GM18520 (cell line): ENCODE data around the gene PRDM10.
"Not testable (repeated sequence)": the region's sequence is repeated elsewhere in the genome, so short reads cannot be mapped to it uniquely, and the experiment has no call there.

Source experiments
- ATAC-seq: cut with Tn5 transposase; IDR thresholded peaks from one replicate; pipeline ENCODE4 v1.9.1; 2021; ENCODE audit not compliant: unreplicated experiment

Gene PRDM10

GRCh38 chr11:130020323-130020722 lies 17.7 kb upstream of the PRDM10 start:
- ATAC-seq, result no peak

DNA sequence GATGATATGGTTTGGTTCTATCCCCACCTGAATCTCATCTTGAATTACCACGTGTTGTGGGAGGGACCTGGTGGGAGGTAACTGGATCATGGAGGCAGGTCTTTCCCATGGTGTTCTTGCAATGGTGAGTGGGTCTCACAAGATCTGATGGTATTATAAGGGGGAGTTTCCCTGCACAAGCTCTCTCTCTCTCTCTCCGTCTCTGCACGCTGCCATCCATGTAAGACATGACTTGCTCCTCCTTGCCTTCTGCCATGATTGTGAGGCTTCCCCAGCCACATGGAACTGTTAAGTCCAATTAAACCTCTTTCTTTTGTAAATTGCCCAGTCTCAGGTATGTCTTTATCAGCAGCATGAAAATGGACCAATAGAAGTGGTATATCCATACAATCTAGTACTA lies 13.2 kb upstream of the PRDM10 start:
- ATAC-seq, result not testable (repeated sequence)

GRCh38 chr11:130008326-130008725 lies 5.7 kb upstream of the PRDM10 start:
- no peak for ATAC-seq

DNA sequence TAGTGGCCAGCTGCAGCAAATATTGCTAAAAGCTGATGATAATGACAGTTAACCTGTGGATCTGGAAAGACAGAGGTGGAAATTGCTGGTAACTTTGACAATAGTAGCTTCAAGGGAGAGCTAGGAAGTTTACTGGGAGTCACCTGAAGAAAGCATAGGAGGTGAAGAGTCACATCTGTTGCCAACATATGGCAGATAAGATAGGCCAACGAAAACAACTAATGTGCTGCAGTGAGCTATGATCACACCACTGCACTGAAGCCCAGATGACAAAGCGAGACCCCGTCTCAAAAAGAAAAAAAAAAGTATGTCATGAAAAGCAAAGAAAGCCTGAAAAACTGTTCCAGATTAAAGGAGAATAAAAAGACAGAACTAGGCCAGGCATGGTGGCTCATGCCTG lies 4.3 kb upstream of the PRDM10 start:
- no peak for ATAC-seq

GRCh38 chr11:130003717-130004001 lies 1.0 kb upstream of the PRDM10 start:
- no peak for ATAC-seq

DNA sequence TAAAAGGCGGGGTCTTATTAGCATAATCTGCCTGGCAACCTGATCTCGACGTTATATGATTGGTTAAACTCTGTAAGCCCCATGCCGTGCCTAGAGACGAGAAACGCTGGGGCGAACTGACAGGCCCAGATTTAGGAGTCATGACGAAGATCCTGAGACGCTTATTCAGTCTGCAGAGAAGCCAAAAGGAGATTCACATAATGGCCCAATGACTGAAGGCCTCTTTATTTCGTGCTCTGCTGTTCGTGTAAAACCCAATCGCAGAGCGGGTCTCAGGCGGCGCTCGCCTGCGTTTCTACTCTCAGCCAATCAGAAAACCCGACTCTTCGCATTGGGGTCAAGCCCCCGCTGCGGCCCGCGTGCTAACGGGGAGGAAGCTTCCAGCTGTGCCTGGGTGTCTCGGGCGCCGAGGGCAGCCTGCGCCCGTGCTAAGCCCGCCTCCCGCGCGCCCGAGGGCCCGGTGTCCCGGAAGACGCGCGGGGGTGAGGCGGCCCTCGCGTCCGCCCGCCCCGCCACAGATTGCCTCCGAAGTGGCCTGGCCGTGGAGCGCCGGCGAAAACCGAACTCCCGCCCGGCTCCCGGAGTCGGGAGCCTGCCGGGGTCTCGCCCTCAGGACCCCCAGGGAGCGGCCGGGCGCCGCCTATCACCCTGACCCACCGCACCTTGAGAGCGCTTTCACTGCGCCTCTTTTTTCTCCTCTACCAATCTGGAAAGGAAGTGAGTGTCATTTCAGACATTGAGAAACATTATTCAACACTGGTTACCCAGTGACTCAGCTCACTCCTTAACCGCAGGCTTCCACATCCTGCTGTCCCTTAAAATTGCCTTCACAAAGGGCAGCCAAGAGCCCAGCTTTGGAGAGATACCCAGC lies 446 bp upstream of the PRDM10 start:
- peak; percentile 76 for ATAC-seq

DNA sequence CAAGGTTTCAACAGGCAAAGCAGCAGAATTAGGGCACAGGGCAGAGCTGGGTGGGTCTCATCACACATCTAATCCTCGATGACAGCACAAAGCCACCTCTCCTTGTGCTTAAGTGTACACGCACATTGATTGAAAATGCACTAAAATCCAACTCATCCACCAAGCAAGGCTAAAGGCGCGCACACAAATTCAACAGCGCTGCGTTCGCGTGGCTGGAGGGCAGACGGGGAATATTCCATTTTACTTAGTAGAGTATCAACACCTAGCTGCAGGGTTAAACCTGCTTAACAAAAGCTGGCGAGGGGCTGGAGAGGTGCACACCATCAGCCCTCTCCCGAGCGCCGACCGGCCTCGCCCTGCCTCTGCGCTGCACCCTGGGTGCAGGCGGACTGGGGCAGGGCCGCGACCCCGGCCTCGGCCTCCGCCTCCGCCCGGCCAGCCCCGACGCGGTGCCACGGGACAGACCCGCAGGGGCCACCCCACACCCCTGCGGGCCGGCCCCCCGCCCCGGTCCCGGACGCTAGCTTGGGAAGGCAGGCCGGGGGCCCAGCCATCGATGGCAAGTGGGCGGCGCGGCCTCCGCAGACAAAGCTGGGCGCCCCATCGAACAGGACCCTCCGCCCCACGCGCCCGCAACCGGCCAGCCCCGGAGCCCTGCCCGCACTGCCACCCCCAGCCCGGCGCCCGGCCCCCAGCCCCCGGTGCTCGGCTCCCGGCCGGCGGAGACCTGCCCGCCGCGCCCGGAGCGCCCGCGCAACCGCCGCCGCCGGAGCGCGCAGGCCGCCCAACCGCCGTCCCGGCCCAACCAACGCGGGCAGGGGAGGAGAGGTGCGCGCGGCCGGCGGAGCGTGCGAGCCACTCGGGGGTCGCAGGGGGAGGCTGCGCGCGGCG lies 929 bp downstream of the PRDM10 start:
- peak; percentile 13 for ATAC-seq

DNA sequence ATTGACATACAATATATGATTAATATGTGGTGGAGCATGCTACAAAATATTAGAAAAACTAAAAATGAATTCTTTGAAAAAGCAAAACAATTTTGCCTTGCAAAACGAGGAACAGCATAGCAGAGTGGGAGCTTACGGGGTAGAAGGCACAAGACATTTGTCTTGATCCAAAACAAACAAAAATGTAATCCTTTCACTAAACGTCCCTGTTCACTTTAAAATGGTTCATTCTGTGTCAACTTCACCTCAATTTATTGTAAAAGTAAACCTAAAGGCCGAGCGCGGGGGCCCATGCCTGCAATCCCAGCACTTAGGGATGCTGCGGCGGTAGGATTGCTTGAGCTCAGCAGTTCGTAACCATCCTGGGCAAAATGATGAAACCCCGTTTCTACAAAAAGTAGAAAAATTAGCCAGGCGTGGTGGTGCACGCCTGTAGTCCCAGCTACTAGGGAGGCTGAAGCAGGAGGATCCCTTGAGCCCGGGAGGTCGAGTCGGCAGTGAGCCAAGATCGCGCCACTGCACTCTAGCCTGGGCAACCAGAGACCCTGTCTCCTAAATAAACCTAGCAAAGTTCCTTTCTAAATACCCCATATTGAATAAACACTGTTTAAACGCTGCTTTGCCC lies 2.0 kb downstream of the PRDM10 start:
- no peak for ATAC-seq

GRCh38 chr11:129999407-129999806 lies 3.2 kb downstream of the PRDM10 start:
- ATAC-seq, result no peak

- no peak for ATAC-seq
Measured at GRCh38 chr11:129998905-129999304, 3.7 kb downstream of the PRDM10 start.

- no peak for ATAC-seq
Measured at GRCh38 chr11:129998107-129998506, 4.5 kb downstream of the PRDM10 start.

DNA sequence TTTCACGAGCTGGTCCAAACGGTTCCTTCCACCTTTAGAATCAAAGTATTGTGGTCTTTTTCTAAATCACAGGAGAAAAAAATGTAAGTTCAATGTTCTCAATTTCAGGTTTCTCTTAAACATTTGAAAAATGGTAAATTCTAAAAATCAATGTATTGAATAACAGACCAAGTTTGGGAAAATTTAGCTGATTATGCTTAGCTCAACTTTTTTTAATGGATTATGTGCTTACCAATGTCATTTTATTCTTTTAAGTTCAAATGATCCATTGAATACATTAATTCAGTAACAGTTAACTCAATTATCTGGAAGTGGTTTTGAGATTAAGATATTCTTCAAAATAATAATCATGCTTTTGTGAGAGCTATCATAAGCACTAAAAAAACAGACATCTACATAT lies 5.1 kb downstream of the PRDM10 start:
- no peak for ATAC-seq

DNA sequence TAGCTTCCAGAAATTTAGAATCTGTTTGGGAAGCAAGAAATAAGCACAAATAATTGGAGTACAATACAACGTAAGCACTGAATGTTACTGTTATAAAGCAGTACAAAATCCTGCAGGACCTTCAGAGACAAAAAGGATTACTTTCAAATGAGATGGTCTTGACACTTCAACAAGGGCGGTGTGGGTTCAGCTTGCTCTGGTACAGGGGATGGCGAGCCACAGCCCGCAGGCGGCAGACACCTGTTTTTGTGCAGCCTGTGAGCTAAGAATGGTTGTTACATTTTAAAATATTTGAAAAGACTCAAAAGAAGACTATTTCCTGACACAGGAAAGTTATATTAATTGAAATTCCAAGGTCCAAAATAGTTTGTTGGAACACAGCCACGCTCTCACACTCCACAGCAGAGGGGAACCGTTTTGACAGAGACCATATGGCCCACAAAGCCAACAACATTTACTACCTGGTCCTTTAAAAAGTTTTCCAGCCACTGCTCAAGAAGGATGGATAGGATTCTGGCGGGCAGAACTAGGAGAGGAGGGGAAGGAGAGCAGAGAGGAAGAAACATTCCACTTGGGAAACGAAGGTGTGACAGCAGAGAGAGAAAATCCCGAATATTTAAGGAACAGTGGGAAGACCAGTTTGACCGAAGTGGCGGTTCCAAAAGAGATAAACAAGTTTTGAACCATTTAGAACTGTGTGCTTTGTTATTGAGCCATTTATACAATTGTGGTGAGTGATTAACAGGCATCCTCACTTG lies 6.3 kb downstream of the PRDM10 start:
- ATAC-seq, result no peak

DNA sequence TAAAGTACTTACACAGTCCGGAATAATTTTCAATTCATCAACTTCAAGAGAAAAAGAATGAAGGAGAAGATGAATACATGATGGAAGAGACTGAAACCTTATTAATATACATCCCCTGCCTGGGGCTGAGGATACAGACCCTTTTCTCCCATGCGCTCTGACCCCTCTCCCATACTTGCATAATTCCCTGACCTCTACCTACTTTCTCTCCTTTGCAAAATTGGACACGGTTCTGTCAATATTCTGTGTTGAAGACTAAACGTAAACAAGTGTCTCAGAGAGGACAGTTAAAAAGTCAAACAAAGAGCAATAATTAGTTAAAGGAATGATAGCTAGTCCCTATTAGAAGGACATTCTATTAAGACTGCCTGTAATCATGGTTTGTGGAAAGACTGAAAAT lies 7.5 kb downstream of the PRDM10 start:
- no peak for ATAC-seq

- ATAC-seq, result no peak
Measured at GRCh38 chr11:129992161-129992944, 10.3 kb downstream of the PRDM10 start.

DNA sequence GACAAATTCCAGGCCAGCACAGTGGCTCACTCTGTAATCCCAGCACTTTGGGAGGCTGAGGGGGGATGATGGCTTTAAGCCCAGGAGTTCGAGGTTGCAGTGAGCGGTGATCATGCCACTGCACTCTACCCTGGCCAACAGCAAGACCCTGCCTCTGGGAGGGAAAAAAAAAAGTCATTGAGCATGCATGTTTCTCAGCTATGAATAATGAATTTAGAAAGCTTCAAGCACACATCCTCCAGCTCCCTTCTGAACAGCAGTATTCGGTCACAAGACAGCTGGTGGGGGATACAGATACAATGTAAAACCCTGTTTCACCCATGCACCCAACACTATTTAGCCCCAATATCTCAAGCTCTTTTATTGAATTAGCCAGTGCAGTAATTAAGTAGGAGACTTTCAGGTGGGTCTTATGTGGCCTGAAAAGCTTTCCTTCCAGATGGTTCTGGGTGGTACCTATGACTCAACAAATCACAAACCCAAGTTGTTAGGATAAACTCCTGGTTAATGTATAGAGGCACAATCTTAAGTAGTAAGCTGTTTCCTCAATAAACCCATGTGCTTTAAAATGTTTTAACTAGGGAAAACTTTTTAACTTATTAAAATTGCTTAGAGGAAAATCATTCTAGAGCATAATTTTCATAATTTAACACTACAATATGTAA lies 13.4 kb downstream of the PRDM10 start:
- no peak for ATAC-seq

DNA sequence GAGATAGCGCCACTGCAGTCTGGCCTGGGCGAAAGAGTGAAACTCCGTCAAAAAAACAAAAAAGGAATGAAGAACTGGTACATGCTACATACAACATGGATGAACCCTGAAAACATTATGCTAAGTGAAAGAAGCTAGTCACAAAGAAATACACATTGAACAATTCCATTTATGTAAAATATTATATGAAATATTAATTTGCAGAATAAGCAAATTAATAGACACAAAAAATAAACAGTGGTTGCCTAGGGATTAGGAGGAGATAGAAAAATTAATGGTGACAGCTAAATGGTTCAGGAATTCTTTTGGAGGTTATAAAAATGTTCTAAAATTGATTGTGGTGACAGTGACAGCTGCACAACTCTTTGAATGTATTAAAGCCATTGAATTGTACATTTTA lies 14.7 kb downstream of the PRDM10 start:
- ATAC-seq, result no peak

- ATAC-seq, result no peak
Measured at GRCh38 chr11:129985823-129986222, 16.8 kb downstream of the PRDM10 start.

GRCh38 chr11:129980086-129980485 lies 22.5 kb downstream of the PRDM10 start:
- no peak for ATAC-seq
